ENCODE results near the gene VOPP1.

DNA sequence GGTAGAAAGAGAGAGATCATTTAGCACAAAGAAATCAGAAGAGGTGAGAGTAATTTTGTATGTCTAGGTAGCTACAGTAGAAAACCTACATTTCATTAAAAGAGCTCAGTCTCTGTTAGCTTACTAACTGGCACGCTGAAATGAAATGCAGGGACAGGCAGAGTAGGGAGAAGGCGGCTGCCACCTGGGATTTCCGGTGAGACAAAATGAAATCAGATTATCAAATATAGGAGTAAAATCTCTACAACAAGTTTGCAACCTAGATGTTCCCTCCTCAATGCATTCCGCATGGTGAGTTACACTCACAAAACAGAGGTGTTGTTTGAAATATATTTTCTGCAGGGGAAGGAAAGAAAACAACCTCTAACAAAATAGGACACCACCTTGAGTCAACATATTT is 55.9 kb downstream of the VOPP1 start:
- TF ChIP-seq, protein P1, sequence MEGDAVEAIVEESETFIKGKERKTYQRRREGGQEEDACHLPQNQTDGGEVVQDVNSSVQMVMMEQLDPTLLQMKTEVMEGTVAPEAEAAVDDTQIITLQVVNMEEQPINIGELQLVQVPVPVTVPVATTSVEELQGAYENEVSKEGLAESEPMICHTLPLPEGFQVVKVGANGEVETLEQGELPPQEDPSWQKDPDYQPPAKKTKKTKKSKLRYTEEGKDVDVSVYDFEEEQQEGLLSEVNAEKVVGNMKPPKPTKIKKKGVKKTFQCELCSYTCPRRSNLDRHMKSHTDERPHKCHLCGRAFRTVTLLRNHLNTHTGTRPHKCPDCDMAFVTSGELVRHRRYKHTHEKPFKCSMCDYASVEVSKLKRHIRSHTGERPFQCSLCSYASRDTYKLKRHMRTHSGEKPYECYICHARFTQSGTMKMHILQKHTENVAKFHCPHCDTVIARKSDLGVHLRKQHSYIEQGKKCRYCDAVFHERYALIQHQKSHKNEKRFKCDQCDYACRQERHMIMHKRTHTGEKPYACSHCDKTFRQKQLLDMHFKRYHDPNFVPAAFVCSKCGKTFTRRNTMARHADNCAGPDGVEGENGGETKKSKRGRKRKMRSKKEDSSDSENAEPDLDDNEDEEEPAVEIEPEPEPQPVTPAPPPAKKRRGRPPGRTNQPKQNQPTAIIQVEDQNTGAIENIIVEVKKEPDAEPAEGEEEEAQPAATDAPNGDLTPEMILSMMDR (IDR thresholded peaks at IDR 0.05), result no peak
- TF ChIP-seq POLR2A (IDR thresholded peaks at IDR 0.05), result no peak

Measured in uterus (tissue), 2 donors.